IPS-18a (cell line): ENCODE results near the gene PTF1A.

Experiments
- H3K27ac ChIP-seq: one replicate; pipeline ENCODE4 v1.5.1; 2013; ENCODE audit warnings: low read length
- H3K27me3 ChIP-seq: one replicate; pipeline ENCODE4 v1.6.1; 2013; ENCODE audit warnings: mild to moderate bottlenecking, low read length; ENCODE audit not compliant: control insufficient read depth, insufficient read depth
- H3K36me3 ChIP-seq: one replicate; pipeline ENCODE4 v1.6.1; 2013; ENCODE audit warnings: low read depth, low read length; ENCODE audit not compliant: control insufficient read depth
- H3K4me1 ChIP-seq: one replicate; pipeline ENCODE4 v1.6.1; 2013; ENCODE audit warnings: low read depth, low read length; ENCODE audit not compliant: control insufficient read depth
- H3K4me3 ChIP-seq: one replicate; pipeline ENCODE4 v1.5.1; 2013; ENCODE audit warnings: low read length
- H3K9ac ChIP-seq: one replicate; pipeline ENCODE4 v1.6.1; 2013; ENCODE audit warnings: mild to moderate bottlenecking, low read length, moderate library complexity
- H3K9me3 ChIP-seq: one replicate; pipeline ENCODE4 v1.6.1; 2013; ENCODE audit warnings: low read depth, low read length; ENCODE audit not compliant: control insufficient read depth

Gene PTF1A

DNA sequence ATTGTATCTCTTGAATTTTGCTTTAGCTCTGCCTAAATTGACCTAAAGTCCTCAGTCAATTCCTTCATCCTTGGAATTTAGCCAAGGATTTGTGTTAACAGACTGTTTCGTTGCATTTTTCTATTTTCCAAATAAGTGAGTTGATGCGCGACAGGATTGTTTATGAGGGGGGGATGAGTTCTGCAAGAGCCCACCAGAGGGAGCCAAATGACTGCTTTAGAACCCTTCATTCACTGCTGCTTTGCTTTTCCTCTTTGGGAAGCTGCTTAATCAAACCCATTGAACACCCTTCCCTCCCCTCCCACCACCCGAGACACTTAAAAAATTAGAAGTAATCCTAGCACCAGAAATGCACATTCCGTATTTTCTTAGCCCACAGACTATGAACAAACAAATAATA, 33.7 kb upstream of the PTF1A start:
- Histone ChIP-seq H3K4me1 (peaks cover 2% of the 10 kb centered on the region), H3K9me3 (no peaks in the 10 kb centered on the region), H3K27me3 (peaks cover 5% of the 10 kb centered on the region), H3K36me3 (no peaks in the 10 kb centered on the region), H3K9ac (no peak overlapping the region), H3K4me3 (peak overlapping the region; percentile 59), H3K27ac (no peak overlapping the region)

DNA sequence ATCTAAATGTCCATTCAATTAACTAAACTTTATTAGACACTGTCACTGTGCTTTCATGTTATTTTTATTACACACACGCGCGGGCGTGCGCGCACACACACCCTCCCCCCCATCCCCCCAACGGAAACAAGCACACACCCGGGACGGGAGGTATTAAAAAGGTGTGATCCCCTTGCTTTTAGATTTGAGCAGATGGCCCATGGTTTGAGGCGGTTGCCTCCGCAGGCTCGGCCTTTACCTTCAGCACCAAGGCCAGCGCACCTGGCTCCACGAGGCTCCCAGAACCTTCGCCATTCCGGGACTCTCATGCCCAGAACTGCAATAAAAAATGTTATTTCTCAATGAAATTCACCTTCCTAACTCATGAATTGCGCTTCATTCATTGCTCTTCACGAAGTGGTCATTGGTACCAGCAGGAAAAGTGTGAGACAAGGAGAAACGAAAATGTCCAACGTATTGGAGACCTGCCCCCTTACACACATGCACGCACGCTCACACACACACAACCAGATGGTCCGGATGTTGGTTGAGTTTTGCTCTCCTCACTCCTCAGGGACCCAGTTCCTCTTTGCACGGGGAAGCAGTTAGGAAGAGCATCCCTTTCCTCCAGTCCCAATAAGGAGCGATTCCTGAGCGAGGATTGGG, 20.8 kb upstream of the PTF1A start:
- Histone ChIP-seq H3K27me3 (peaks cover 100% of the 10 kb centered on the region), H3K4me3 (no peak overlapping the region), H3K9ac (no peak overlapping the region), H3K4me1 (peaks cover 6% of the 10 kb centered on the region), H3K36me3 (no peaks in the 10 kb centered on the region), H3K27ac (no peak overlapping the region), H3K9me3 (no peaks in the 10 kb centered on the region)

GRCh38 chr10:23172429-23173213, 19.5 kb upstream of the PTF1A start:
- H3K27me3 ChIP-seq = peaks cover 100% of the 10 kb centered on the region
- H3K9me3 ChIP-seq = no peaks in the 10 kb centered on the region
- H3K4me1 ChIP-seq = peaks cover 6% of the 10 kb centered on the region
- no peaks in the 10 kb centered on the region for H3K36me3 ChIP-seq
- peak overlapping the region; percentile 42 for H3K4me3 ChIP-seq
- no peak overlapping the region for H3K27ac ChIP-seq
- no peak overlapping the region for H3K9ac ChIP-seq

DNA sequence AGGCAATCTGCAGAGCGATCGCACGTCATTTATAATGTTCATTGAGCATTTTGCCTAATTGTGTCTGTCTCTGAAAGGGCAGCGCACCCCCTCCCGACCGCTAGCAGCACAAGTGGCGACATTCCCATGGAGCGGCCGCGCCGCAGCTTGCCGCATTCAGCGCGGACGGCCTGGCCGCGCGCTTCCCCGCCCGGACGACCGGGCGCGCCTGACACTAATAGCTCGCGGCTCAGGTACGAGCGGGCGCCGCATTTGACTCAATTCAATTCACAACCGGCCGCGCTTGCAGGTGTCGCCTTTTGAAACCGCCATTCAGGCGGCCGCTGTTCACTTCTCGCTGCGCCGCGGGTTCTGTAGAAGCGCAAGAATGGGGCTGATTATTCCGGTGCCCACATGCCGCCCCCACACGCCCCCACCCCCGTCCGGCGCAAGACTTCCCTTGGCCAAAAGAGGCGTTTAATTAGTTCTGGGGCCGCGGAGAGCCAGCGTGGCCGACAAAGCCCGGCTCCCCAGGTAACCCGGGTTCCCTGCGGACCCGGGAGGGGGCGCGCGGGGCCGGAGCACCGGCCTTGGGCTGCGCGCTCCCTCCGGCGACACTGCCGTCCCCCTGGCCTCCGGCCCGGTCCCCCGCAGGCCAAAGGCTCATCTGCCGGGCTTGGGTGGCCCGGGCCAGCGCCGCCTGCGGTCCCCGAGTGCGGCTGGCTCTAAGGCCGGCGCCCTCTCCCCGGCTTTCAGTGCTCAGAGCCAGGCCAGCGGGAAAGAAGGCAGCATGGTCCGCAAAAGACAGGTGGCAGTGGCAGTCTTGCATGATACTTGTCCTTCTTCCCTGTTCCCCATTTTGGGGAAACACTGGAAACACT, 18.7 kb upstream of the PTF1A start:
- no peaks in the 10 kb centered on the region for H3K9me3 ChIP-seq
- H3K4me1 ChIP-seq = peaks cover 6% of the 10 kb centered on the region
- peak overlapping the region; percentile 42 for H3K4me3 ChIP-seq
- H3K27me3 ChIP-seq = peaks cover 100% of the 10 kb centered on the region
- no peak overlapping the region for H3K27ac ChIP-seq
- H3K36me3 ChIP-seq = no peaks in the 10 kb centered on the region
- no peak overlapping the region for H3K9ac ChIP-seq

- Histone ChIP-seq H3K27me3 (peaks cover 100% of the 10 kb centered on the region), H3K9me3 (no peaks in the 10 kb centered on the region), H3K4me3 (peak overlapping the region; percentile 42), H3K4me1 (peaks cover 6% of the 10 kb centered on the region), H3K27ac (no peak overlapping the region), H3K36me3 (no peaks in the 10 kb centered on the region), H3K9ac (no peak overlapping the region)
Measured at GRCh38 chr10:23174074-23174976, 17.8 kb upstream of the PTF1A start.

- peaks cover 100% of the 10 kb centered on the region for H3K27me3 ChIP-seq
- no peak overlapping the region for H3K9ac ChIP-seq
- no peaks in the 10 kb centered on the region for H3K9me3 ChIP-seq
- peaks cover 6% of the 10 kb centered on the region for H3K4me1 ChIP-seq
- H3K4me3 ChIP-seq = no peak overlapping the region
- H3K36me3 ChIP-seq = no peaks in the 10 kb centered on the region
- H3K27ac ChIP-seq = no peak overlapping the region
Measured at GRCh38 chr10:23174977-23175512, 17.1 kb upstream of the PTF1A start.

GRCh38 chr10:23186178-23186577, 5.9 kb upstream of the PTF1A start:
- H3K4me3 ChIP-seq = no peak overlapping the region
- peaks cover 94% of the 10 kb centered on the region for H3K27me3 ChIP-seq
- H3K36me3 ChIP-seq = no peaks in the 10 kb centered on the region
- H3K27ac ChIP-seq = no peak overlapping the region
- peaks cover 17% of the 10 kb centered on the region for H3K4me1 ChIP-seq
- no peak overlapping the region for H3K9ac ChIP-seq
- no peaks in the 10 kb centered on the region for H3K9me3 ChIP-seq

DNA sequence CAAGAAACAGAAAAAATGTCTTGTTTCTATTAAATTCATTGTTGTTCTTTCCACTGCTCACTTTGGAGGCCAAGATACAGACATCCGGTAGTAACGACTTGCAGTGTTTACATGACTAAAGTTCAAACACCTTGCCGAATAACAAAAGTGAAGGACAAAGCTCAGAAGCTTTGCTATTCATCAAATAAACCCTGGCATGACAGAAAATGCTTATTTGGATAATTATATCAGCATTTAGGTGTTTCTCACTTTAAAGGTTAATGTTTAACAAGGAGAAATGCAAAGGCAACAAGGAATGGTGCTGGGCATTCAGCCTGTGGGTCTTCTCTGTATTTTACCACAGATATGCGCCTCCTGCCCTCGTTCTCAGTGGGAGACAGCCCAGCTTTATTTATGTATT, 5.4 kb upstream of the PTF1A start:
- Histone ChIP-seq H3K4me1 (peaks cover 20% of the 10 kb centered on the region), H3K9ac (no peak overlapping the region), H3K36me3 (no peaks in the 10 kb centered on the region), H3K4me3 (no peak overlapping the region), H3K9me3 (no peaks in the 10 kb centered on the region), H3K27ac (no peak overlapping the region), H3K27me3 (peaks cover 94% of the 10 kb centered on the region)

GRCh38 chr10:23187155-23187554, 5.0 kb upstream of the PTF1A start:
- Histone ChIP-seq H3K4me1 (peaks cover 20% of the 10 kb centered on the region), H3K27ac (no peak overlapping the region), H3K9me3 (no peaks in the 10 kb centered on the region), H3K4me3 (no peak overlapping the region), H3K36me3 (no peaks in the 10 kb centered on the region), H3K9ac (no peak overlapping the region), H3K27me3 (peaks cover 94% of the 10 kb centered on the region)

- Histone ChIP-seq H3K4me3 (no peak overlapping the region), H3K27ac (no peak overlapping the region), H3K4me1 (peaks cover 20% of the 10 kb centered on the region), H3K36me3 (no peaks in the 10 kb centered on the region), H3K9me3 (no peaks in the 10 kb centered on the region), H3K9ac (no peak overlapping the region), H3K27me3 (peaks cover 96% of the 10 kb centered on the region)
Measured at GRCh38 chr10:23189024-23189423, 3.1 kb upstream of the PTF1A start.
